ENCODE measurements around the gene CORIN.

Gene CORIN

GRCh38 chr4:47570816-47571215, 267.1 kb downstream of the CORIN start:
- Histone ChIP-seq H3K27me3 (ENCODE audit: low read length) (no peaks in the 10 kb centered on the region), H3K79me2 (ENCODE audit: insufficient read depth, low read length) (no peaks in the 10 kb centered on the region)

DNA sequence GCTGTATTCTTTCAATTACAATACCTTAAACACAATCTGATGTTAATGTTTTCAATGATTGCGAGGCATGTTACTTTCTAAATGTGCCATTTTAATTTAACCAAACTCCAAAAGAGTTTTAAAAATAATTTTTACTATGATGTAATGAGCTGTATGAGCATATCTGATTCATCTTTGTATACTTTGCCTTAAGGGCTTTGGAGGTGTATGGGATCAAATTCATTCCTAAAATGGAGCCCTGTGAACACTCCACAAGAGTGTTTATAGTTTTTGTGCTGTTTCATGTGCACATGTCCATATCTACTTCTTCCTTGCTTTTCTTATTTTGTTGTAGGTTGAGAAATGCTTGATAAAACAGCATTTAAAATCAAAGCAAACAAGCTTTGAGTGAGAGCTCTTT, 270.4 kb downstream of the CORIN start:
- H3K4me2 ChIP-seq (ENCODE audit: low read depth, low read length, poor library complexity, severe bottlenecking): no peak overlapping the region

More at GRCh38 chr4:47570816-47571215, 267.1 kb downstream of the CORIN start:
- no peaks in the 10 kb centered on the region for H3K9me3 ChIP-seq (ENCODE audit: insufficient read depth, low read length)
- H3K27ac ChIP-seq (ENCODE audit: low read depth, low read length): no peak overlapping the region
- H3K4me3 ChIP-seq (ENCODE audit: insufficient read depth, low read length, poor library complexity, severe bottlenecking): no peak overlapping the region
- TF ChIP-seq, protein P1, sequence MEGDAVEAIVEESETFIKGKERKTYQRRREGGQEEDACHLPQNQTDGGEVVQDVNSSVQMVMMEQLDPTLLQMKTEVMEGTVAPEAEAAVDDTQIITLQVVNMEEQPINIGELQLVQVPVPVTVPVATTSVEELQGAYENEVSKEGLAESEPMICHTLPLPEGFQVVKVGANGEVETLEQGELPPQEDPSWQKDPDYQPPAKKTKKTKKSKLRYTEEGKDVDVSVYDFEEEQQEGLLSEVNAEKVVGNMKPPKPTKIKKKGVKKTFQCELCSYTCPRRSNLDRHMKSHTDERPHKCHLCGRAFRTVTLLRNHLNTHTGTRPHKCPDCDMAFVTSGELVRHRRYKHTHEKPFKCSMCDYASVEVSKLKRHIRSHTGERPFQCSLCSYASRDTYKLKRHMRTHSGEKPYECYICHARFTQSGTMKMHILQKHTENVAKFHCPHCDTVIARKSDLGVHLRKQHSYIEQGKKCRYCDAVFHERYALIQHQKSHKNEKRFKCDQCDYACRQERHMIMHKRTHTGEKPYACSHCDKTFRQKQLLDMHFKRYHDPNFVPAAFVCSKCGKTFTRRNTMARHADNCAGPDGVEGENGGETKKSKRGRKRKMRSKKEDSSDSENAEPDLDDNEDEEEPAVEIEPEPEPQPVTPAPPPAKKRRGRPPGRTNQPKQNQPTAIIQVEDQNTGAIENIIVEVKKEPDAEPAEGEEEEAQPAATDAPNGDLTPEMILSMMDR (IDR thresholded peaks at IDR 0.05; ENCODE audit: insufficient read depth, low read length, poor library complexity, severe bottlenecking): no peak
- H3K9ac ChIP-seq (ENCODE audit: low read length): no peak overlapping the region
- no peaks in the 10 kb centered on the region for H4K20me1 ChIP-seq (ENCODE audit: low read depth, low read length)
- no peaks in the 10 kb centered on the region for H3K36me3 ChIP-seq (ENCODE audit: low read length)
- H2AFZ ChIP-seq (ENCODE audit: low read depth, low read length, severe bottlenecking): no peak overlapping the region
- no peaks in the 10 kb centered on the region for H3K9me2 ChIP-seq (replicated peaks; ENCODE audit: insufficient read depth, low read length)
- no peaks in the 10 kb centered on the region for H3F3A ChIP-seq (ENCODE audit: insufficient read depth)
- H3K4me2 ChIP-seq (ENCODE audit: low read depth, low read length, poor library complexity, severe bottlenecking): no peak overlapping the region

DNA sequence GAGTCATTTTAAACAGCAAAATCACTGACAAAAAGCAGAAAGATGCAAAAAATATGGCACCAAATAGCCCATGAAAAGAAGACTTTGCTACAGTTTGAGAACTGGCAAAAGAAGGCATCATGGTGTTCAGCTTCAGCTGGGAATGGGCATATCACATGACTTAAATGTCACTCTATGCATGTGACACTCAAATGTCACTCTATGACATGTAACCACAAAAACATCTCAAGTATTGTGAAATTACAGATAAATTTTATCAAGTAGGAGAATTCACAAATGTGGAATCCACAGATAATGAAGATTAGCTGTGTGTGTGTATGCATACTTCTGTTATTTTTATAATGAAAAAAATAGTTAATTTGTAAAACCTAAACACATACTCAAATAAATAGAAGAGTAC, 270.9 kb downstream of the CORIN start:
- Histone ChIP-seq H3K9me2 (replicated peaks; ENCODE audit: insufficient read depth, low read length) (no peaks in the 10 kb centered on the region), H3K36me3 (ENCODE audit: low read length) (no peaks in the 10 kb centered on the region), H3K4me3 (ENCODE audit: insufficient read depth, low read length, poor library complexity, severe bottlenecking) (no peak overlapping the region), H4K20me1 (ENCODE audit: low read depth, low read length) (no peaks in the 10 kb centered on the region), H3K9me3 (ENCODE audit: insufficient read depth, low read length) (no peaks in the 10 kb centered on the region), H3K27ac (ENCODE audit: low read depth, low read length) (no peak overlapping the region), H3F3A (ENCODE audit: insufficient read depth) (no peaks in the 10 kb centered on the region), H2AFZ (ENCODE audit: low read depth, low read length, severe bottlenecking) (no peak overlapping the region), H3K27me3 (ENCODE audit: low read length) (no peaks in the 10 kb centered on the region), H3K9ac (ENCODE audit: low read length) (no peak overlapping the region), H3K4me2 (ENCODE audit: low read depth, low read length, poor library complexity, severe bottlenecking) (no peak overlapping the region), H3K79me2 (ENCODE audit: insufficient read depth, low read length) (no peaks in the 10 kb centered on the region)
- TF ChIP-seq EZH2phosphoT487 (conservative IDR thresholded peaks at IDR 0.05; ENCODE audit: low read length): no peak
- TF ChIP-seq, protein P1 (IDR thresholded peaks at IDR 0.05; ENCODE audit: insufficient read depth, low read length, poor library complexity, severe bottlenecking): no peak

More for the DNA sequence above, 270.4 kb downstream of the CORIN start:
- no peak overlapping the region for H2AFZ ChIP-seq (ENCODE audit: low read depth, low read length, severe bottlenecking)
- no peaks in the 10 kb centered on the region for H3K27me3 ChIP-seq (ENCODE audit: low read length)
- H3K9me3 ChIP-seq (ENCODE audit: insufficient read depth, low read length): no peaks in the 10 kb centered on the region
- H3F3A ChIP-seq (ENCODE audit: insufficient read depth): no peaks in the 10 kb centered on the region
- no peaks in the 10 kb centered on the region for H3K36me3 ChIP-seq (ENCODE audit: low read length)
- no peak overlapping the region for H3K27ac ChIP-seq (ENCODE audit: low read depth, low read length)
- no peak overlapping the region for H3K9ac ChIP-seq (ENCODE audit: low read length)
- TF ChIP-seq, protein P1 (IDR thresholded peaks at IDR 0.05; ENCODE audit: insufficient read depth, low read length, poor library complexity, severe bottlenecking): no peak
- no peak for TF ChIP-seq EZH2phosphoT487 (conservative IDR thresholded peaks at IDR 0.05; ENCODE audit: low read length)
- H3K4me3 ChIP-seq (ENCODE audit: insufficient read depth, low read length, poor library complexity, severe bottlenecking): no peak overlapping the region
- no peaks in the 10 kb centered on the region for H3K79me2 ChIP-seq (ENCODE audit: insufficient read depth, low read length)
- H3K9me2 ChIP-seq (replicated peaks; ENCODE audit: insufficient read depth, low read length): no peaks in the 10 kb centered on the region
- H4K20me1 ChIP-seq (ENCODE audit: low read depth, low read length): no peaks in the 10 kb centered on the region
